ENCODE data around the gene CPB2.

CPB2 gene, protein sequence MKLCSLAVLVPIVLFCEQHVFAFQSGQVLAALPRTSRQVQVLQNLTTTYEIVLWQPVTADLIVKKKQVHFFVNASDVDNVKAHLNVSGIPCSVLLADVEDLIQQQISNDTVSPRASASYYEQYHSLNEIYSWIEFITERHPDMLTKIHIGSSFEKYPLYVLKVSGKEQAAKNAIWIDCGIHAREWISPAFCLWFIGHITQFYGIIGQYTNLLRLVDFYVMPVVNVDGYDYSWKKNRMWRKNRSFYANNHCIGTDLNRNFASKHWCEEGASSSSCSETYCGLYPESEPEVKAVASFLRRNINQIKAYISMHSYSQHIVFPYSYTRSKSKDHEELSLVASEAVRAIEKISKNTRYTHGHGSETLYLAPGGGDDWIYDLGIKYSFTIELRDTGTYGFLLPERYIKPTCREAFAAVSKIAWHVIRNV

GRCh38 chr13:46104868-46105267 is at the start of gene CPB2:
CPB2 (minus strand) TSS chr13:46105033; CDS start chr13:46105009, 24 bp downstream.
- no peak for DNase-seq (ENCODE audit: low spot score)

- DNase-seq (ENCODE audit: low spot score), result no peak
Measured at GRCh38 chr13:46154136-46154801, 49.4 kb upstream of the CPB2 start.

- DNase-seq (ENCODE audit: low spot score), result no peak
Measured at GRCh38 chr13:46152627-46153328, 47.9 kb upstream of the CPB2 start.

DNA sequence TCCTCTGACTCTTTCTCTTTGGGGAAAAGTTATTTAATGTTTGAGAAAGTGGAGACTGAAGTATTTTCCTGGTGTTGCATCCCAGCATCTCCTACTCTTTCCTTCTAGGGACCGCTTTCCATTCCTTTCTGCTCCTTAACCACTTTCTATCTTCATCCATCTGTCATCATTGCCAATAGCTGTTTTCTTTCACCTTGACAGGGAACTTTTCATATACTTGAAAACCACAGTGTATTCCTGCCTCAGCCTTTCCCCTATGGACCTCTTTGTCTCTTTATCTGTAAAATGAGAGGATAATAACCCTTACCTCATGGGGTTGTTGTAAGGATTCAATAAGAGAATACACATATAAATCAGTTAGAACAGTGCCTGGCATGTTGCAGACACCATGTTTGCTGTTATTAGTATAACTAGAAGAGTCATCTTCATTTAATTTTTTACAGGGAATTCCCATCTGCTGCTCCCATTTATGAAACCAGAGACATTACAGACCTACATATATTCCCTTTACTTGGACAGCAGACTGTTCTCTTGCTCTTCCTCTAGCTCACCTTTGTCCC is 45.4 kb upstream of the CPB2 start:
- no peak for DNase-seq (ENCODE audit: low spot score)

GRCh38 chr13:46149272-46150133 is 44.7 kb upstream of the CPB2 start:
- DNase-seq (ENCODE audit: low spot score), result no peak

- DNase-seq (ENCODE audit: low spot score), result no peak
Measured at GRCh38 chr13:46146898-46147297, 42.1 kb upstream of the CPB2 start.

DNA sequence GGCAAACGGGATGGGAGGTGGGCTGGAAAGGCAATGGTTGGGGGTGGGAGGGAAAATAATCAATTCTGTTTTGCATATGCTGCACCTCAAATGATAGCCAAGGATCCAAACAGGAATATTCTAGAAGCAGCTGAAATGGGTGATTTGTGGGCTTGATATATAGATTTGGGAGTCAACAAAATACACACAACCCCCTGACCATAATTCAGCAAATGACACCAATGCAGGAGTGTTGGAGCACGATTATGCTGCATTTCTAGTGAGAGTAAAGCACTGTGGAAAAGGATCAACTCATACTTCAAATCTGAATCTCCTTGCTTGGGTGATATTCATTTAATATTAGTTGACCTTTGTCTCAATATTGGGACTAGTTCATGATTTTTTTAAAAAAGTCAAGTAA is 41.1 kb upstream of the CPB2 start:
- DNase-seq (ENCODE audit: low spot score), result no peak

- DNase-seq (ENCODE audit: low spot score), result no peak
Measured at GRCh38 chr13:46145135-46145534, 40.3 kb upstream of the CPB2 start.

DNA sequence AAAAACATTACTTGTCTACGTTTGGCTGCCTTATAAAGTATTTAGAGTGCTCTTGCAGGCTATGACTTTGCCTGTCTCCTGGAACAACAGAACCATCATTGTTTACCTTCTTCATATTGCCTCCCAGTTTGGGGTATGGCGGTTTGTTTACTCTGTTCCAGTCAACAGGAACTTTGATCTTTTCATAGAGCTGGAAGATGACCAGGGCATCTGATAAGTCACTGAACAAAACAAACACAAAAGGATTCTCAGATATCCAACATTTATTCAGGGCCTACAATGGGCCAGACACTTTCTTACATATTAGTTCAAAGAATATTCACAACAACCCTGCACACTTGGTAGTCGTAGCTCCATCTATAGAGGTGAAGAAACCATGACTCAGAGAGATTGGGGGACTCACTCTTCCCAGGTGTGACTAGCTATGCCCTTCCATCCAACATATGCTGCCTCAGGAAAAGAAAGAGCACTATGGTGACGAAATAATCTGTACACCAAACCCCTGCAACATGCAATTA is 38.4 kb upstream of the CPB2 start:
- DNase-seq (ENCODE audit: low spot score), result no peak

- peak; percentile 10 for DNase-seq (ENCODE audit: low spot score)
Measured at GRCh38 chr13:46142776-46143175, 37.9 kb upstream of the CPB2 start.

- DNase-seq (ENCODE audit: low spot score), result no peak
Measured at GRCh38 chr13:46140044-46140443, 35.2 kb upstream of the CPB2 start.

DNA sequence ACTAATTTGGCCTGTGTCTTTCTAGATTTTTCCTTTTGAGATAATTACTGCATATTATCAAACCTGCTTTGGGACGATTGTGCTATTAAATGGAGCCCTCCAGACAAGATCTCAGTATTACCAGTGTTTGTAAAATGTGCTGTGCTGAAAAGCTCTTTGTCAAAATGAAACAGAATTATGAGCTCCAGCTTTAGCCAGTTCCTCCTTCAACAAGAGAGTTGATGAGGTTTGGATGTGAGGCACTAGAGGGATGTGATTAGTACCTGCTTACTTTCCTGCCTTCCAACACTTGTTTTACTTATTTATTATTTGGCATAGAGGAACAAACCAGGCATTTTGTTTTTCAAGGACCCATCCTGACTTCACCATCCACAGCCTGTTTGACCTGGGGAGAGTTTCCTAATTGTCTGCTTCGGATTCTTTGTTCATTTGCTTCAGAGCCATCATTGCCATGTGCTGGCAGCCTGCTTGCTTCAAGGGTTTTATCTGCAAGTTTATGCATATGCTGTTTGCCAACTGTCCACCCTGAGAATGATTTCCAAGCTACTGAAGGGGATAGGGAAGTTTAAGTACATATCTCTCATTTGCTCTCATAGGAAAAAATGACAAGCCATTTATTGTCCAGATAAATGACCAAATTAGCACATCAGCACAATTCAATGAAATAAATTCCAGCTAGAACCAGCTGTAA is 32.9 kb upstream of the CPB2 start:
- DNase-seq (ENCODE audit: low spot score), result no peak

DNA sequence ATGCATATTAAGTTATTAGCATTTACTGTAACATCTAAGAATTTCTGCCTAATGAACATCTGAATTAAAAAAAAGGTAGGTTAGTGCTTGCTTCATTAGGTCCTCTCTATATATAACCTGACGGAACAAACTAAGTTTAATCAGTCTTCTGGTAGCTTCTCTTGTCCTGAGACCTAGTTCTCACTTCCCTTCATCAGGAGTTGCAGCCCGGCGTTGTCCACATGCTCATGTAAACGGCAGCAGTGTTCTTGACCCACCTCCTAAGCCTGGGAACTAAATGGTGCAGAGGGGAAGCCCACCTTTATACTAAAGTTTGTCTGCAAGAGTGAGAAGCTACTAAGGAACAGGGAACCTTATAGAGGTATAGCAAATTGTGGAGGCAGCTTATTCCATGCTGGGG is 31.9 kb upstream of the CPB2 start:
- DNase-seq (ENCODE audit: low spot score), result no peak

DNA sequence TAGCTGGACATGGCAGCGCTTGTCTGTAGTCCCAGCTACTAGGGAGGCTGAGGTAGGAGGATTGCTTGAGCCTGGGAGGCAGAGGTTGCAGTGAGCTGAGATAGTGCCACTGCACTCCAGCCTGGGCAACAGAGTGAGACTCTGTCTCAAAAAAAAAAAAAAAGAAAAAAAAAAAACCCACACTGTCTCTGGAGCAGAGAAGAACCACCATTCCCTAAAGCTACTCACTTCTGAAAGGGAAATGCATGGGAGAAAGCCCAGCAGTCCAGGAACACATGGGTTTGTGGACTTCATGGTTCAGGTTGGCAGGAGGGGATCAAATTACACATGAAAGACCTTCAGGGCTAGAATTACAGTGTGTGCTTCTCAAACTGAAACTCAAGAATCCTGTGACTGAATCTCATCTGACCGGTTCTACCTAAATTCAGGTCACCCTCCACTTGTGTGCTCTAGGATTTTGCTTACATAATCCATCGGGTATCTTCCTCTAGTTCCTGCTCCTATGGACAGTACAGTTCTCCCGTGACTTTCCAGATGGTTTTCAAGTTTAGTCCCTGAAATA is 30.2 kb upstream of the CPB2 start:
- no peak for DNase-seq (ENCODE audit: low spot score)

GRCh38 chr13:46134494-46134893 is 29.7 kb upstream of the CPB2 start:
- no peak for DNase-seq (ENCODE audit: low spot score)

DNA sequence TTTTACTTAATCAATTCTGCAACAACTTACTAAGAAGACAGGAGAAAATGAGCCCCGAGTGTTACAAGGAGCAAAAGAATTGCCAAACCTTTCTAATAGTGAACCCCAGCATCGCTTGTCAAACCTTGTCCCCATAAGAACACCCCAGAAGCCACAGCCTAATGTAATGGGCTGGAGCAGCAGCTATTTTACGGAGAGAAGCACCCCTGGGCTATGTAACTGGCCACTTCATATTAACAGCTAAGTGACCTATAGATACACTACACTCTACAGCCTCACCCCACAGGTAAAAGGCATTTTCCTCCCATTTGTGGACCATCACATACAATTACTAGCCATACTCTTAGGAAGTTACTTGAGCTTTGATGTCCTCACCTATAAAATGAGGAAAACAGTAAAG is 27.3 kb upstream of the CPB2 start:
- DNase-seq (ENCODE audit: low spot score), result no peak

- DNase-seq (ENCODE audit: low spot score), result no peak
Measured at GRCh38 chr13:46131705-46132104, 26.9 kb upstream of the CPB2 start.

DNA sequence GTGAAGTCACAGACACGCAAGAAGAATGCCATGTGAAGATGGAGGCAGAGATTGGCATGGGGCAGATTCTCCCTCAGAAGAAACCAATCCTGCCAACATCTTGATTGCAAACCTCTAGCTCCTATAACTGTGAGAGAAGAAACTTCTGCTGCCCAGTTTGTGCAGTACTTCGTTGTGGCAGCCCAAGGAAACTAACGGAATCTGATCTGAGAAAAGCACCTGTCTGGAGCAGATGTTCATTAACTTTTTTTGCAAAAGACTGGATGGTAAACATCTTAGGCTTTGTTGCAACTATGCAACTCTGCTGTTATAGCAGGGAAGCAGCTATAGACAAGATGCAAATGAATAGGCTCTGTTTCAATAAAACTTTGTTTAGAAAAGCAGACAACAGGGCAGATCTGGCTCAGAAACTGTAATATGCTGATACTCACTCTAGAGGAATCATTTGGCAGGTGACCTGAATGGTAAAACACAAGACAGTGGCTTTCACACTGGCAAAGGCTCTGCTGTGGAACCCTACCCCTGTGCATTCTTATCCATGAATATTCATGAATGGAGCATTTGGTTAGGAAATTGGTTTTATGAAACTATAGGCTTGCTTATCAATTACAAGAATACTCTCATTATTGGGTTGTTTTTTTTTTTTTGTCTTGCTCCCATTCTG is 25.3 kb upstream of the CPB2 start:
- no peak for DNase-seq (ENCODE audit: low spot score)

- no peak for DNase-seq (ENCODE audit: low spot score)
Measured at GRCh38 chr13:46129124-46129523, 24.3 kb upstream of the CPB2 start.

Data from cerebellar cortex (tissue), 1 donor.